Prostate gland (tissue), 2 donors: ENCODE data around the gene RHBDF2. TPM values are rescaled to one million over a fixed set of nuclear protein-coding genes. Genes with fewer than 3 reads are reported as not detected.

ENCODE experiments used
- DNase-seq: peaks from one replicate; pipeline ENCODE4 v3.0.0-alpha.2; 2019; ENCODE audit warnings: low spot score
- H3K27ac ChIP-seq, 2 donors: fragments of 200-600 bp; sonication (generic); 2 replicates each; pipeline ENCODE4 v1.5.1; 2017 to 2019
- H3K27me3 ChIP-seq: fragments of 200-600 bp; sonication (generic); replicated peaks from 2 replicates; pipeline ENCODE4 v1.5.1; 2019; ENCODE audit not compliant: insufficient read depth
- H3K36me3 ChIP-seq, 2 donors: fragments of 200-600 bp; sonication (generic); 1 replicate in 1 of 2; 2 replicates in 1 of 2; pipeline versions ENCODE4 v1.5.1 to v1.8.1; 2017 to 2019
- H3K4me1 ChIP-seq: fragments of 200-600 bp; sonication (generic); replicated peaks from 2 replicates; pipeline ENCODE4 v1.5.1; 2019
- H3K4me3 ChIP-seq, 2 donors: fragments of 200-600 bp; sonication (generic); 2 replicates each; pipeline ENCODE4 v1.5.1; 2017 to 2019
- H3K9me3 ChIP-seq: fragments of 200-600 bp; sonication (generic); 2 replicates; pipeline ENCODE4 v1.5.1; 2017
- POLR2A ChIP-seq: fragments of 450-650 bp; IDR thresholded peaks from one replicate; pipeline ENCODE4 v1.6.1; 2016; ENCODE audit warnings: antibody characterized with exemption, mild to moderate bottlenecking
- POLR2AphosphoS5 ChIP-seq: sonication (generic); formaldehyde crosslinking; IDR thresholded peaks from one replicate; pipeline ENCODE4 v1.6.1; 2017; ENCODE audit warnings: antibody characterized with exemption
- WGBS: methylation state at CpG from one replicate; pipeline ENCODE4 v1.1.5; 2018; 5-methylcytosine and 5-hydroxymethylcytosine counted together
- intact Hi-C: fragments of 100-400 bp; cut with DNase I; formaldehyde crosslinking; loops from one replicate; pipeline ENCODE4 v1.14.2; 2022
- total RNA-seq, 2 donors: library from RNA; depleted of rRNA; stranded (reverse); fragments of >200 nt; gene quantifications; one replicate each; pipeline ENCODE4 v1.1.0, GENCODE V29; 2016
- TF ChIP-seq, protein P1 (sequence below), 4 experiments: fragments of 200-600 bp in 2 of 4; fragments of 450-650 bp in 2 of 4; sonication (generic) in 2 of 4; IDR thresholded peaks; 1 replicate in 3 of 4; 2 replicates in 1 of 4; pipeline ENCODE4 v1.5.1; 2016 to 2019; ENCODE audit warnings: antibody characterized with exemption in 4 of 4, mild to moderate bottlenecking in 2 of 4, moderate library complexity in 2 of 4

Gene RHBDF2
- total RNA-seq, 2 donors from 2014 or later: 29.9 to 31.1 TPM

DNA sequence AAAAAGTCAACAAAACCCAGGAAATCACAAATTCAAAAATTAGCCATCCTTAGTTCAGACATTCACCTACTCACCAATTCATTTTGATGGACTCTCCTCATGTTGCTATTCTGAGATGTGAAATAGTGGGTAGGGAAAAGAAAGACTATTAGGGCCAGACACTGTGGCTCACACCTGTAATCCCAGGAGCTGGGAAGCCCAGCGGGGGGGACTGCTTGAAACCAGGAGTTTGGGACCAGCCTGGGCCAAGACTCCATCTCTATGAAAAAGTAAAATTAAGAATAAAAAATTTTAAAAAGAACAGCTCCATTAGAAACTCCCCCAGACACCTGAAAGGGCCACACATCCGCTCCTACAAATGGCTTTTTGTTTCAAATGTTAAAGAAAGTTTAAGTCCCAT, 69.7 kb downstream of the RHBDF2 start:
- Histone ChIP-seq H3K9me3 (no peaks in the 10 kb centered on the region), H3K27me3 (no peaks in the 10 kb centered on the region), H3K4me1 (no peaks in the 10 kb centered on the region), H3K4me3 (no peak overlapping the region), H3K36me3 (no peaks in the 10 kb centered on the region), H3K27ac (no peak overlapping the region)
- 93% methylated on average over 2 of the region's 2 CpGs for WGBS
- DNase-seq: no peak
- TF ChIP-seq POLR2A (no peak), POLR2AphosphoS5 (no peak)
- TF ChIP-seq, protein P1, sequence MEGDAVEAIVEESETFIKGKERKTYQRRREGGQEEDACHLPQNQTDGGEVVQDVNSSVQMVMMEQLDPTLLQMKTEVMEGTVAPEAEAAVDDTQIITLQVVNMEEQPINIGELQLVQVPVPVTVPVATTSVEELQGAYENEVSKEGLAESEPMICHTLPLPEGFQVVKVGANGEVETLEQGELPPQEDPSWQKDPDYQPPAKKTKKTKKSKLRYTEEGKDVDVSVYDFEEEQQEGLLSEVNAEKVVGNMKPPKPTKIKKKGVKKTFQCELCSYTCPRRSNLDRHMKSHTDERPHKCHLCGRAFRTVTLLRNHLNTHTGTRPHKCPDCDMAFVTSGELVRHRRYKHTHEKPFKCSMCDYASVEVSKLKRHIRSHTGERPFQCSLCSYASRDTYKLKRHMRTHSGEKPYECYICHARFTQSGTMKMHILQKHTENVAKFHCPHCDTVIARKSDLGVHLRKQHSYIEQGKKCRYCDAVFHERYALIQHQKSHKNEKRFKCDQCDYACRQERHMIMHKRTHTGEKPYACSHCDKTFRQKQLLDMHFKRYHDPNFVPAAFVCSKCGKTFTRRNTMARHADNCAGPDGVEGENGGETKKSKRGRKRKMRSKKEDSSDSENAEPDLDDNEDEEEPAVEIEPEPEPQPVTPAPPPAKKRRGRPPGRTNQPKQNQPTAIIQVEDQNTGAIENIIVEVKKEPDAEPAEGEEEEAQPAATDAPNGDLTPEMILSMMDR (IDR thresholded peaks at IDR 0.05): no peak
- intact Hi-C loops: no loop called here

DNA sequence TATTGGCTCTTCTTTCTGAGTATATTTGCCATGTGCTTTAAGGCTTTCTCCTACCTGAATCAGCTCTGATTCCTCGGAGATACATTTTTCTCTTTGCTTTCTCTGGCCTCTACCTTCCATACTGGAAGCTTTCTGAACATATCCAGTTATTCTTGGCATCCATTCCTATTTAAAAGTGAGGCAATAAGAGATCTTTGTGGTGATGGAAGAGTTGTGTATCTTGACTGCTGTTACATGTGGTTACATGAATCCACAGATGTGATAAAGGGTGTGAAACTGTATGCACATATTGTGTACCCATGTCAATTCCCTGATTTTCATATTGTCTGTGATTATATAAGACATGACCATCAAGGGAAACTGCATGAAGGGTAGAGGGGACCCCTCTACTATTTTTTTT, 72.7 kb downstream of the RHBDF2 start:
- intact Hi-C loops: no loop called here
- no peak for DNase-seq
- Histone ChIP-seq H3K27me3 (no peaks in the 10 kb centered on the region), H3K4me1 (no peaks in the 10 kb centered on the region), H3K27ac (no peak overlapping the region), H3K36me3 (no peaks in the 10 kb centered on the region), H3K9me3 (no peaks in the 10 kb centered on the region), H3K4me3 (no peak overlapping the region)
- WGBS: 79% methylated on average over 1 of the region's 1 CpG
- TF ChIP-seq POLR2A (no peak), POLR2AphosphoS5 (no peak)
- TF ChIP-seq, protein P1 (IDR thresholded peaks at IDR 0.05): no peak

DNA sequence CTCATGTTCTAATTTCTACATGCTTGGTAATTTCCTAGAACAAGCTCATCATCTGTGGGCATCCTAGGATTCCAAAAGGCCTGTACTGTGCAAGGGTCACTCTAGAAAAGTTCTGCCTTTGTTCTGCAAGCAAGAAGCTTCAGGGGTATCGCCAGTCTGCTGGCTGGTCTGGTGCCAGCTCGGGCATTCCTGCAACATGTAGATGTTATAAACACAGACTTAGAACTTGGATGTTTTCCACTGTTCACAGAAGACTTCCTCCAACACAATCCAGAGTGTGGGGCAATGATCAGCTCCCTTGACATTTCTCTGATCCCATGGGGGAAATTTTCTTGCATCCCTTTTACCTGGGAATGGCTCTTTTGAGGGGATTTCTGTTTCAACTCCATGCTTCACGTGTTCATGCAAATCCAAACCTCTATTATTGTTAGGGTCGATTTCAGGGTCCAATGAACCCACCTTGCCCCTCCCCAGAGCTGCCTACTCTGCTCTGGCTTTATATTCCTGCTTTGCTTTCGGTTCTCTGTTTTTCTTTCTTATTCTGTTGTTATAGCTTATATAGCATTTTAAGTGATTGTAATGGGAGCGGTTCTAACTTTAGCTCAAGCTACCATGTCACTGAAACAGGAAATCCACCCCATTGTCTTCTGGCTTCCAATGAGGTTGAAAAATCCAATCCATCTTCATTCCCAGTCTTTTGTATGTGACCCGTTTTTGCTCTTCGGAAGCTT, 73.6 kb downstream of the RHBDF2 start:
- H3K27me3 ChIP-seq: no peaks in the 10 kb centered on the region
- H3K27ac ChIP-seq: no peak overlapping the region
- no peaks in the 10 kb centered on the region for H3K4me1 ChIP-seq
- DNase-seq: no peak
- no peak overlapping the region for H3K4me3 ChIP-seq
- 74% methylated on average over 8 of the region's 8 CpGs for WGBS
- no peak for TF ChIP-seq POLR2AphosphoS5
- no peak for TF ChIP-seq POLR2A
- no peaks in the 10 kb centered on the region for H3K9me3 ChIP-seq
- intact Hi-C loops: no loop called here
- no peaks in the 10 kb centered on the region for H3K36me3 ChIP-seq

DNA sequence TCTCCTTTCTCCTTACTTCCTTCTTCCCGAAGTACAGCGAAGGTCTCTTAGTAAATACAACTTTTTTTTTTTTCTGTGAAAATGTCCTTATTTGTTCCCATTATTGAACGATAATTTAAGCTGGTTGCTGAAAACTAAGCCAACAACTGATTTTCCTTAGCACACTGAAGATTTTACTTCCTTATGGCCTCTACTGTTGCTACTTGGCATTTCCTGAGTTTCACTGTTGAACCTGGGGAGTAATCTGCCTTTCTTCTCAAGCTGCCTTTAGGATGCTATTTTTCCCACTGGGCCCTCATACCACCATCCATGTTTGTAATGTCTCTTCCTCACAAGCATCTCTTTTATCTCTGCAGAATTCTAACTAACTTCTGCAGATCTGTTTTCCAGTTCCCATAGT, 74.4 kb downstream of the RHBDF2 start:
- intact Hi-C loops: no loop called here
- H3K36me3 ChIP-seq: no peaks in the 10 kb centered on the region
- TF ChIP-seq POLR2AphosphoS5: no peak
- TF ChIP-seq, protein P1 (IDR thresholded peaks at IDR 0.05): no peak
- no peak for TF ChIP-seq POLR2A
- no peak overlapping the region for H3K4me3 ChIP-seq
- H3K27me3 ChIP-seq: no peaks in the 10 kb centered on the region
- no peaks in the 10 kb centered on the region for H3K4me1 ChIP-seq
- H3K9me3 ChIP-seq: no peaks in the 10 kb centered on the region
- no peak for DNase-seq
- H3K27ac ChIP-seq: no peak overlapping the region
- 94% methylated on average over 3 of the region's 3 CpGs for WGBS

DNA sequence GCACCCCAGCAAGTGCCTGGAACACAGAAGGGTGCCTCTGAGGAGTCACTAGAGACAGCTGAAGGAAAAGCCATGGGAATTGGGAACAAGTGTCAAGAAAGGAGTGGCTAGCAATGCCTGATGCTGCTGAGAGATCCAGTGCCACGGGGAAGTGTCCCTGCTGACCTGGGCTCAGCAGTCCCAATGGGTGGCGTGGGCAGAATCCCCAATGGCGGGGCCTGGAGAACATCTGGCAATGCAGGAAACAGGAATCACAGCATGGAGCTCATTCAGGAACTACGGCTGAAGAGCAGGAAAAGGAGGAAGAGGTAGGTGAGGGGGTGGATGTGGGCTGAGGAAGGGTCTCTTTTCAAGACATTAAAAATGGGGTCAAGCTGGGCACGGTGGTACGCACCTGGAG, 78.4 kb downstream of the RHBDF2 start:
- 98% methylated on average over 6 of the region's 6 CpGs for WGBS
- TF ChIP-seq, protein P1 (IDR thresholded peaks at IDR 0.05): no peak
- TF ChIP-seq POLR2A (no peak), POLR2AphosphoS5 (no peak)
- Histone ChIP-seq H3K27ac (no peak overlapping the region), H3K9me3 (no peaks in the 10 kb centered on the region), H3K4me1 (no peaks in the 10 kb centered on the region), H3K27me3 (no peaks in the 10 kb centered on the region), H3K36me3 (no peaks in the 10 kb centered on the region), H3K4me3 (no peak overlapping the region)
- no peak for DNase-seq
- intact Hi-C loops: no loop called here
